ENCODE data around the gene FBRS.

Gene FBRS

DNA sequence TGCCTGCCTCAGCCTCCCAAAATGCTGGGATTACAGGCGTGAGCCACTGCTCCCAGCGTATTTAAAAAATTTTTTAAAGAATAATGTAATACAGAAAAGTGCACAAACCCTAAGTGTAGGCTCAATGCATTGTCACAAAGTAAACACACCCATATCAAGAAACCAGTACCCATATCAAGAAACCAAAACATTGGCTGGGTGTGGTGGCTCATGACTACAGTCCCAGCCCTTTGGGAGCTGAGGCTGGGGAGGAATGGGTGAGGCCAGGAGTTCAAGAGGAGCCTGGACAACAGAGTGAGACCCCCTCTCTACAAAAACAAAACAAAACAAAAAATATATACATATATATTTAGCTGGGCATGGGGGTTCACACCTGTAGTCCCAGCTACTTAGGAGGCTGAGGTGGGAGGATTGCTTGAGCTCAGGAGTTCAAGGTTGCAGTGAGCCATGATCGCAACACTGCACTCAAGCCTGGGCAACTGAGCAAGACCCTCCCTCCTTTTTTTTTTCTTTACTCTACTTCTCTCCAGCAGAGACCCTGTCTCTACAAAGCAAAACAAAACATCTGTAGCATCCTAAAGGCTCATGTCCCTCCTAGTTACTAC lies 16.8 kb upstream of the FBRS start:
- DNase-seq (ENCODE audit: low read depth in 1 of 2, low spot score in 1 of 2), result no peak

DNA sequence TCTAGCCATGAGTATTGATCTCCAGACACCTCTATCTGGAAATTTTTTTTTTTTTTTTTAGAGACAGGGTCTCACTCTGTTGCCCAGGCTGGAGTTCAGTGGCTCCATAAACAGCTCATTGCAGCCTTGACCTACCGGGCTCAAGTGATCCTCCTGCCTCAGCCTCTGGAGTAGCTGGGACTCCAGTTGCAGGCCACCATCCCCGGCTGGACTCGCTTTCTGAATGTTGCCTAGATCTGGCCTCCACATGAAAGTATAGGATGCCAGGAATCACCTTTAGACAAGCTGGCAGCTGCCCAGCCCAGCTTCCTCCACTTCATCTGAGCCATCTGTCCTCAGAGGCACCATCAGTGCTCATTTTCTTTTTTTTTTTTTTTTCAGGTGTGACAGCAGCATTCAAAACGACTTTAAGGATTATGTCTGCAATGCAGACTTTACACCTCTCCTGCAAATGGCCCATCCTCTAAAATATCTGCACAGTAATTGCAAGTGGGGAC lies 13.8 kb upstream of the FBRS start:
- DNase-seq (ENCODE audit: low read depth in 1 of 2, low spot score in 1 of 2), result no peak

DNA sequence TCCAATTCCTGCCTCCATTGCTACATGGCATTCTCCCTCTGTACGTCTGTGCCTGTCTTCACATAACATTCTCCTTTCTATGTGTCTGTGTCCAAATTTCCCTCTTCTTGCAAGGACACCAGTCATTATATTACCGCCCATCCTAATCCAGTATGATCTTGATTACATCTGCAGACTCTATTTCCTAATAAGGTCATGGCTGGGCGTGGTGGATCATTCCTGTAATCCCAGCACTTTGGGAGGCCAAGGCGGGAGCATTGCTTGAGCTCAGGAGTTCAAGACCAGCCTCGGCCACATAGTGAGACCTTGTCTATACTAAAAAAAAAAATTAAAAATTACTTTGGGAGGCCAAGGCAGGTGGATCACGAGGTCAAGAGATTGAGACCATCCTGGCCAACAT lies 12.5 kb upstream of the FBRS start:
- no peak for DNase-seq (ENCODE audit: low read depth in 1 of 2, low spot score in 1 of 2)

DNA sequence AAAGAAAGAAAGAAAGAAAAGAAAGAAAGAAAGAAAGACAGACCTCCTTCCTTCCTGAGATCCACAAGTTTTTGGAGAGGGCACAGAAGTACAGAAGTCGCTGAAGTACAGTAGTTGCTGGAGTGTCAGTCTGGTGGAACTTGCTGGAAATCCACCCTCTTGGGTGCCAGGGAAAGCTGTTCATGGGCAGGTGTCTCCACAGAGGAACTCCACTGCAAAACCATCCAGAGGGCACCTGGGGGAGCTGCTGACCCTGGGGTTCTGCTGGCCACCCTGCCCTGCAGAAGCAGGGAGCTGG lies 11.0 kb upstream of the FBRS start:
- DNase-seq (ENCODE audit: low read depth in 1 of 2, low spot score in 1 of 2), result no peak

DNA sequence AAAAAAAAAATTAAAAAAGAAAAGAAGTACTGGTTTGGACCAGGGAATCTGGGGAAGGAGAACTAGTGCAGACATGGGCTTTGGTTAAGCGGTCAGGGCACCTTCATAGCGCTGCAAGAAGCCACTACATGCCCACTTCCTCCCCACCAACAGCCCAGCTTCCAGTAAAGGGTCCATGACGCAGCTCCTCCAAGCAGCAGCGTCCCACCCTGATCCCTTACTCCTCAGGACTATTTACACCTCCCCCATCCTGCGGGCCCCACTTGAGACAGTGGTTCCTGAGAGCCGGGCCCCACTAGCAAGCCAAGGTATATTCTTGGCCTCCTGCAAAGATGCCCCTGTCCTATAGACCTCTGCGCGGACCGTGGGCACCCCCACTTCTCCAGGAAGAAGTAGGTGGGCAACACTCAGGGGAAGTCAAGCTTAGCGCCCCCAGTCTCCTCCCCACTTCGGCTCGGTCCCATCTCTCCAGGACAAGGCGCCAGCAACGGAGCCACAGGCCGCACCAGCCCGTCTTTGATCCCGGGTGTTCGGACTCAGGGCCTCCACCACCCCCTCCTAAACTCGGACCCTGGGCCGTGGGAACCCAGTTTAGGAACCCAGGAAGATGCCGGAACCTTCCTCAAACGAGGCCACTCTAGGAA lies 8.4 kb upstream of the FBRS start:
- DNase-seq (ENCODE audit: low read depth in 1 of 2, low spot score in 1 of 2), result no peak

DNA sequence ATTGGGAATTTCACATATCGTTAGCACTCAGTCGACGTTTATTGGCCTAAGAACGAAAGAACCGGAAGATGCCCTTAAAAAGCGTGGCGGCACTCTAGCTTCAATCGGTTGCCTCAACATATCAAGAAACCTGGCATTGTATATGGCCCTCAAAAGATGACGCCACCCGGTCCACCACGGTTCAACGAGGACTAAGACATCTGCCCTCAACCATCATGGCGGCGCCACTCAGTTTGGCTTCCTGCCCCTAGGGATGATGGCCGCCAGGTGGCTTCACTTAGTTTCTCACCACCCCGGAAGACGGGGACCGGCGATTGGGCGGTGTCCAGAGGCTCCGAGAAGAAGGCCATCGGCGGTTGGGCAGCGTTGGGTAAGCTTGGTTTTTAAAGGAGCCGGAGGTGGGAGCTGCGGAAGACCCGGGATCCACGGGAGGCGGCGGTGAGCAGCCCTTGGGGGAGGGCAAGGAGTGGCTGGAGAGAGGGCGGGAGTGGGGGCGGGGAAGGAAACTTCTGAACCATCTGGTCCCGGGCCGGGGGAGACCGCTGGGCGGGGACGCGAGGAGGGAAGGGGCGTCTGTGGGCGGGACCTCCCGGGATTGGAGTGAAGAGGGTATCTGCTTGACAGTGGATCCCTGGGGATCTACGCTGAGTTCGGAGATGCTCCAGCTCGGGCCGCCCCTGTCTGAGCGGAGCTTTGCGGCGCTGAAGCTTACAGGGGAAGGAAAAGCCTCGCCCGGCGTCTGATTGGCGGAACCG lies 7.7 kb upstream of the FBRS start, which contains the start of gene PRR14:
TSS of gene PRR14 (plus strand) at position 592 of the 755 bp plus-strand sequence. CDS start 686 bp downstream, outside the sequence.
- DNase-seq (ENCODE audit: low read depth in 1 of 2, low spot score in 1 of 2), result peak; percentile 96

DNA sequence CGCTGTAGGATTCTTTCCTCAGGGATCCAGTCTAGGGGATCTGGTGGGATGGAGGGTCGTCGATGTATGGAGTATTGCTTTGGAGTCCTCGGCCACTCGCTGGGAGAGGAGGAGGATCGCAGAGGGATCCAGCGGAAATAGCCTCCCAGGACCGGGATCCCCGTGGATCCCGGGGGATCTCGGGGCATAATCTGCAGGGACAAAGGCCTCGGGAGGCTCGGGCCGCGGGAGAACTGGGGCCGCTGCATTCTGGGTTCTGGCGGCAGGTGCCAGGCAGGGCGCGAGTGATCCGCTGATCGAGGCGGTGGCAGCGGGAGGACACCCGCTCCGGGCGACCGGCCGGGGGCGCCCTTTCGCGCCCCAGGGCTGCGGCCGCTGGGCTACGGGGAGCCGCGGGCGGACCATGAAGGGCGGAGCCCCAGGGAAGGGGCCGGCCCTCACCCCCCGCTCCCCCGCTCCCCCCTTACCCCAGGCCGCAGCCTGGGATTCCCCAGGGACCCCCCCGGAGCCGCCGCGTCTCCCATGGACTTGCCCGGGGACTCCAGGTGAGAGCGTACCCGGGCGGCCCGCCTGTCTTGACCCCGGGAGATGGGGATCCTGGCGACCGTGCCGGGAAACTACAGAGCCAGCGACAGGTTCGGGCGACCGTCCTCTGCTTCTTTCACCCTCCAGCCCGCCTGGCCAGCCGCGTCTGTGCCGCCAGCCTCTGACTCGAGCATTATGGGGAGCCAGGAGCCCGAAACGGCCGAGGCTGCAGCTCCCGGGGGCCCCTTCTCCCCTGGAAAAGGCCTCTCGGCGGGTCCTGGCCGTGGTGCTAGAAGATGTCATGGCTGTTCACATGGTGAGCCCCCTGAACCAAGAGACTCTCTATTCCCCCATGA lies 6.9 kb upstream of the FBRS start:
- peak; percentile 50 to 74 for DNase-seq (ENCODE audit: low read depth in 1 of 2, low spot score in 1 of 2)

DNA sequence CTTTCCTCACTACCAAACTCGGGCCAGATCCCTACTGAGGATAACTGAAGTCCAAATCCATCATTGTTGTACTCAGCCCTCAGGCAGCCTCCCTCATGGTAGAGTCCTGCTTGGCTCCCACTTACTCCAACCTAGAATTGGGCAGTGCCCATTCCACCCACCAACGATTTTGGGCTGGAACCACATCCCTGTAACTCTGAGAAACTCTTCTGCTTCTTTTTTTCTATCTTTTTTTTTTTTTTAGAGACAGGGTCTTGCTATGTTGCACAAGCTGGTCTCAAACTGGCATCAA lies 6.3 kb upstream of the FBRS start:
- no peak for DNase-seq (ENCODE audit: low read depth in 1 of 2, low spot score in 1 of 2)

DNA sequence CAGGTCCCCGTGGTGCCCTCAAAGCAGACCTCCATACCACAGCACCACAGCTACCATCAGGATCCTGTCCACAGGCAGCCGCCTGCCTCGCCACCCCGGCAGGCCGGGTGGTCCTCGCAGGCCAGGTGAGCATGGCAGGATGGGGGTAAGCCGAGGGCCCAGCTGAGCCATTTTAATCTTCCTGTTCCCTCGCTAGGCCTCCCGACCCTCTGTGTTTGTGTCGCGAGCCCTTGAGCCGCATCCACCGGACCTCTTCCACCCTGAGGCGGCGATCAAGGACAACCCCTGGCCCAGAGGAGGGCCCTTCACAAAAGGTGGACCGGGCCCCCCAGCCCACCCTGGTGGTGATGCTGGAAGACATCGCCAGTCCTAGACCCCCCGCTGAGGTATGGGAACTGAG lies 5.5 kb upstream of the FBRS start:
- no peak for DNase-seq (ENCODE audit: low read depth in 1 of 2, low spot score in 1 of 2)

DNA sequence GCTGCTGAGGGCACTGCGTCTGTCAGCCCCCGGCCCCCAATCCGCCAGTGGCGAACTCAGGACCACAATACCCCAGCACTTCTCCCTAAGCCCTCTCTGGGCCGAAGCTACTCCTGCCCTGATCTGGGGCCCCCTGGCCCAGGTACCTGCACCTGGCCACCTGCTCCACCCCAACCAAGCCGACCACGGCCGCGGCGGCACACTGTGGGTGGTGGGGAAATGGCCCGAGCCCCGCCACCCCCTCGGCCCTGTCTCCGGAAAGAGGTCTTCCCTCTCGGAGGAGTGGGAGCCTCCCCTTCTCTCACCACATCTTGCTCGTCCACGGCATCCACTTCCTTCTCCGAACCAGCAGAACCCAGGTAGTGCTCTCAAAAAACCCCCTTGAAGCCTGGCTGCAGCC lies 3.4 kb upstream of the FBRS start:
- DNase-seq (ENCODE audit: low read depth in 1 of 2, low spot score in 1 of 2), result no peak

DNA sequence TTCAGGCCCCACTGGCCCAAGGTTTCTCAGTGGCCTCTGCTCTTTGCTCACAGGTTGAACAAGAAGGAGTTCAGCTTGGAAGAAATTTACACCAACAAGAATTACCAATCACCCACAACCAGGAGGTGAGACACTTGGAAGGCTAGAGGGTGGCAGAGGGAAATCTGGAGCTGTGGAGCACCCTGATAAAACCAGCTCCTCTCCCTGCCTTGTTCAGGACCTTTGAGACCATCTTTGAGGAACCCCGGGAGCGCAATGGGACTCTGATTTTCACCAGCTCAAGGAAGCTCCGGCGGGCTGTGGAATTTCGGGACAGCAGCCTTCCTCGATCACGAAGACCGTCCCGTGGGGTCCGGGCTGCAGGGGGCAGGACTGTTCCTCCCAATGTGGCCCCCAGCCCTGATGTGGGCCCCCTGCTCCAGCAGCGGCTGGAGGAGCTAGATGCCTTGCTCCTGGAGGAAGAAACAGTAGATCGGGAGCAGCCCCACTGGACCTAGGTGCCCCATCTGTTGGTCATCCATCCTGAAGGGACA lies 2.4 kb upstream of the FBRS start:
- DNase-seq (ENCODE audit: low read depth in 1 of 2, low spot score in 1 of 2), result no peak

DNA sequence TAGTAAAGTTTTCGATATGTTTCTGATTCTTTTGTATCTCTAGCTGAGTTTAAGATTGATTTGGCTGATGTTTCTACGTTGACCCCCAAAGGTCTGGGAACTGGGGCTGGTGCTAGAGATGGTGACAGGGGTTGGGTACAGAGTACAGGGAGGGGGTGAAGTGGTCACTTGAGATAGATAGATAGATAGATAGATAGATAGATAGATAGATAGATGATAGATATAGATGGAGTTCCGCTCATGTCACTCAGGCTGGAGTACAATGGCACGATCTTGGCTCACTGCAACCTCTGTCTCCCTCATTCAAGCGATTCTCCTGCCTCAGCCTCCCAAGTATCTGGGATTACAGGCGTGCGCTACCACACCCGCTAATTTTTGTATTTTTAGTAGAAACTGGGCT lies 1.8 kb upstream of the FBRS start:
- DNase-seq (ENCODE audit: low read depth in 1 of 2, low spot score in 1 of 2), result no peak

DNA sequence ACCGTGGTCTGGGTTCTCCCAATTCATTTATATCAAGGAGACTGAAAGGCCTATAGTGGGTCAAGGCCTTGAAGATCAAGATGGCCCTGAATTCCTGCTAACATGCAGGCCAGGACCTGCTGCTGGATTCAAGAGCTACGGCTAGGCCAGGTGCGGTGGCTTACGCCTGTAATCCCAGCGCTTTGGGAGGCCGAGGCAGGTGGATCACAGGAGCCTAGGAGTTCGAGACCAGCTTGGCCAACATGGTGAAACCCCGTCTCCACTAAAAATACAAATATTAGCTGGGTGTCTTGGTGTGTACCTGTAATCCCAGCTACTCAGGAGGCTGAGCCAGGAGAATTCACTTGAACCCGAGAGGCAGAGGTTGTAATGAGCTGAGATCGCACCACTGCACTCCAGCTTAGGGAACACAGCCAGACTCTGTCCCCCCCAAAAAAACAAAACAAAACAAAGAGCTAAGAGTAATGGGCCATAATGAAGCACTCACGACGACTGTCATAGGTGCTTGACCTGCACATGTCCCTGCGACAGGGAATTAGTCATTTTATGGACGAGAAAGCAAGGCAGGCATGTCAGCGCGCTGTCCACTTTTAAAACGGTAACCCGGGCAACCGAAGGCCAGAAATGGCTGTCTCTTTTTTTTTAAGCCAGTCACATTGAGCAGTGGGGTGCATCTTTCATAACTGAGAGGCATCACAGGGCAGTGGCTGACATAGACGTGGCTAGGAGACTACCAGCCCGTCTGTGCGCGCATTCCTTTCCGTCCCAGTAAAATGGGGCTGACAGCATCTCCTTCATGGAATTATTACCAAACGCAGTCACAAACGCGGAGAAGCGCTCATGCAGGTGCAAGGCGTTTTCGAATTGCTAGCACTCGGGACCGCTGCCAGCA lies 1.0 kb upstream of the FBRS start:
- no peak for DNase-seq (ENCODE audit: low read depth in 1 of 2, low spot score in 1 of 2)

DNA sequence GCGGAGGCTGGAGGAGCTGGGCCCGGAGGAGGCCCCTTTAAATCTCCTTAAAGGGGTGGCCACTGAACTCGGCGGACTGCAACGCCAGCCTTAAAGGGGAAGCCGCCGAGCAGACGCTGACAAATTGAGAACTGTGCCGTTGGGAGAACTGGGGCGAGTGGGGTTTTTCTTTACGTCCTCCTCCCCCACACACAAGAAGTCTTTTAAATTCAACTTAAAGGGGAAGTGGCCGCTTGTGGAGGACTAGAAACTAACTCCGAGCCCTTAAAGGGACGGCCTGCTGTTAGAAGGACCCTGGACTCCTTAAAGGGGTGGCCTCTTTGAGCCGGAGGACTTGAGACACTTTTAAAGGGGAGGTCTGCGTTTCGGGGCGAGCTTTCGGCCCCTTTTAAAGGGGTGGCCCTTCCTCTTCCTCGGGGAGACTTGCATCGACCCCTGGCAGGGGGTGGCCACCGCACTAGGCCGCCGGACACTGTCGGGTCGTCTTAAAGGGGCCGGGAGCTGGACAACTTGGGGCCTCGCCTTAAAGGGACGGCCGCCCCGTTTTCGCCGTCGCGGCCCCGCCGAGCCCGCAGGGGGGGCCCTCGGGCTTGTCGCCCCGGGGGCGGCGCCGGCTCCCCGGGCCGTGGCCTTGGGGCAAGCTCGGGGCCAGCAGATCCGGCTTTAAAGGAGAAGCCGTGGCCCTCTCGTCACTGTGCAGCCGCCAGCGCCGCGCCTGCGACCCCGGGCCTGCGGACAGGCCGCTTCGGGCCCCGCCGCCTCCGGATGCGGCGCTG lies 688 bp downstream of the FBRS start:
- peak in 1 of 2 donors; percentile 93 for DNase-seq (ENCODE audit: low read depth in 1 of 2, low spot score in 1 of 2)

DNA sequence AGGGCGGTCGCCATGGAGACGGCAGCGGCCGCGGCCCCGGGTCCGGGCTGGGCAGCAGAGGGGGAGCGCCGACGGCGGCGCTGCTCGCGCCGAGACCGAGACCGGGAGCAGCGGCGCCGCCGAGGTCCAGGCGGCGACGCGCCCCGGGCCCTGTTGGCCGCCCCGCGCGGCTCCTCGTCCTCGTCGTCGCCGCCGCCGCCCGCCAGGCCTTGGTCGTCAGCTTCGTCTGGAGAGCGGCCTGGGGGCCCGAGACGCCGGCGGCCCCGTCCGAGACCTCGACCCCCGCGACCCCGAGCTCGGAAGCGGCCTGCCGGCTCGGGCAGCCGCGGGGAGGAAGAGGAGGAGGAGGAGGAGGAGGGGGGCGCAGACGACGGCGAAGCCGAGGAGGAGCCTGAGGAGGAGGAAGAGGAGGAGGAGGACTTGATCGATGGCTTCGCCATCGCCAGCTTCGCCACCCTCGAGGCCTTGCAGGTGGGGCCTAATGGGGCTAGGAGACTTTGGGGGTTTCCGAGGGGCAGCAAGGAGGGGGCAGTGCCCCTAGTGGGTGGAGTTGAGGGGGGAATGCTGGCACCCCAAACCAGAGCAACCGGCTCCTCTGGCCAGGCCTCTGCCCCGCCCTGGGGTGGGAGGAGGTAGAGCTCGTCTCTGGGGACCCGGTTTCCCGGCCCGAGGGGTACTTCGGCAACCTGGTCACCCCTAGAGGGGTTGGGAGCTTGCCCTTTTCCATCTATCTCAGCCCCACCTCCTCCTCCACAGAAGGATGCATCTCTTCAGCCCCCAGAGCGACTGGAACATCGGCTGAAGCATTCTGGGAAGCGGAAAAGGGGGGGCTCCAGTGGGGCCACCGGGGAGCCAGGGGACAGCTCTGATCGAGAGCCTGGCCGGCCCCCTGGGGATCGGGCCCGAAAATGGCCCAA lies 1.5 kb downstream of the FBRS start:
- peak in 1 of 2 donors; percentile 29 for DNase-seq (ENCODE audit: low read depth in 1 of 2, low spot score in 1 of 2)

DNA sequence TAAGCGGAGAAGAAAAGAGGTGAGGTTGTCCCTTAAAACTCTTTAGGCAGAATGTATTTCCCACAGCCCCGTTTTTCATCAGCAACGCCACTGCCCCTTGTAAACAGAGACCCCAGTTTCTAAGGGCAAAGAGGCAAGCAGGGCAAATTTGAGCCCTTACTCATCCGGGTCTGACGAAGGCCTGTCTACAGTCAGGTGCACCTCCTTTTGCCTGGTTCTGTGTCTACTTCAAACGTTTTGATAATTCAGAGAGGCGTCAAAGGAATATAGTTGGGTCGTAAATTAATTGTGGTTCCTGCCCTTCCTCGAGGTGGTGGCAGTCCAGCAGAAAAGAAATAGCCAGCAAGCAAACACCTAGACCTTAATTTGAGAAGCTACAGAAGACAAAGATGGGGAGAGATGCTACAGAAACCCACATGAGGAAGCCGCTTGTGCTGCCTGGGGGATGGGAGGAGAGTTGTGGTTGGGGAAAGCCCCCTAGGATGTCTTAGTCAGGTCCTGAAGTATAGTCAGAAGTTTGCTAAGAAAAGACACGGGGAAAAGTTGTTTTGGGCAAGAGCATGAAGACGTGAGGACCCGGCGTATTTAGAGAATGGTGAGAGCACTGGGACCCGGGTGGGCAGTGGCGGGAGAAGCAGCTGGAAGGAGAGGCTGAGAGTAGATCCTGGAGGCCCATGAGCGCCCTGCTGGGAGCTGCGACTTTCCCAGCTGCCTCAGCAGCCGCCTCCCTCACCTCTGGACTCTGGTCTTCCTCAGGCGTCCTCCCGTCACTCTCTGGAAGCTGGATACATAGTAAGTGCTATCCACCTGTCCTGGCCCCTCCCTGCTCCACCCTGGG lies 2.4 kb downstream of the FBRS start:
- DNase-seq (ENCODE audit: low read depth in 1 of 2, low spot score in 1 of 2), result peak; percentile 44 to 73

DNA sequence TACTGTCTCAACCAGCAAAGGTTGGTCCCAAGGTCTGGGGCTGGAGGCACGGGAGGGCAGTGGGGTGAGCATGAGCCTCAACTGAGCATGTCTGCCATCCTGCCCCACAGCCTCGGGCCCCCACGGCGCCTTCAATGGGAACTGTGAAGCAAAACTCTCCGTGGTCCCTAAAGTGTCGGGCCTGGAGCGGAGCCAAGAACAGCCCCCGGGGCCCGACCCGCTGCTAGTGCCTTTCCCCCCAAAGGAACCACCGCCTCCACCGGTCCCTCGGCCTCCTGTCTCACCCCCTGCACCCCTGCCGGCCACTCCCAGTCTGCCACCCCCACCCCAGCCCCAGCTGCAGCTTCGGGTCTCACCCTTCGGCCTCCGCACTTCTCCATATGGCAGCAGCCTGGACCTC lies 4.2 kb downstream of the FBRS start:
- DNase-seq (ENCODE audit: low read depth in 1 of 2, low spot score in 1 of 2), result no peak

DNA sequence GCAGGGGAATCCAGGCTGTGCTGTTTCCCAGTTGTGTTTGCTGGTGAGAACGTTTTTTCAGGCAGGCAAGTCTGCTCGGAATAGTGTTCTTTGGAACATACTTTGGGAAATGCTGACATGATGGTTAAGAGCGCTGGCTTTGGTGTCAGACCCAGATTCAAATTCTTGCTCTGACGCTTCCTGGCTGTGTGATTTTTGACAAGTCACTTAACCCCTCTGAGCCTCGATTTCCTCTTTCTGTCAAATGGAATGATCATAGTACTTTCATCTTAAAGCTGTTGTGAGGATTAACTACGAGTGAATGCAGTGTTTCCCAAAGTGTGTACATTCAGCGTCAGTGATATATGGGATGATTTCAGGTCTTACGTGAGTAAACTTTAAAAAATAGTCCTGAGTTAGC lies 4.8 kb downstream of the FBRS start:
- DNase-seq (ENCODE audit: low read depth in 1 of 2, low spot score in 1 of 2), result no peak
